HFFc6 (cell line): ENCODE results near the gene RHCE. TPM values are rescaled to one million over a fixed set of nuclear protein-coding genes. Genes with fewer than 3 reads are reported as not detected.
A peak's percentile ranks its signal among the peaks of the same experiment; 100 is the strongest.
"Not testable (repeated sequence)": the region's sequence is repeated elsewhere in the genome, so short reads cannot be mapped to it uniquely, and the experiment has no call there.

Experiments
- DNase-seq: peaks from one replicate; pipeline ENCODE4 v3.0.0-alpha.2; 2018
- H3K27ac Mint-ChIP-seq: 2 replicates; pipeline ENCODE4 v1.8.0; 2020; ENCODE audit warnings: mild to moderate bottlenecking, mixed read lengths
- H3K27me3 Mint-ChIP-seq: 2 replicates; pipeline ENCODE4 v1.8.0; 2021; ENCODE audit warnings: mild to moderate bottlenecking, moderate library complexity, mixed read lengths; ENCODE audit not compliant: insufficient read depth
- H3K36me3 Mint-ChIP-seq: 2 replicates; pipeline ENCODE4 v1.8.0; 2021; ENCODE audit warnings: low read depth, mixed read lengths
- H3K4me1 Mint-ChIP-seq: 2 replicates; pipeline ENCODE4 v1.8.0; 2020; ENCODE audit warnings: low read depth, mixed read lengths
- H3K4me3 Mint-ChIP-seq: 2 replicates; pipeline ENCODE4 v1.8.0; 2020; ENCODE audit warnings: mild to moderate bottlenecking, moderate library complexity, mixed read lengths
- H3K9me3 Mint-ChIP-seq: 2 replicates; pipeline ENCODE4 v1.8.0; 2020; ENCODE audit warnings: mild to moderate bottlenecking, mixed read lengths
- CTCF ChIP-seq: fragments of 200-600 bp; sonication (generic); IDR thresholded peaks from 2 replicates; pipeline ENCODE4 v1.5.0; 2021; ENCODE audit warnings: antibody characterized with exemption, mild to moderate bottlenecking
- total RNA-seq, 6 experiments: library from RNA; stranded (reverse); fragmentation: NEBNext Ultra II Directional; extraction: Animal tissue kit (Norgen Biotek cat#: 25700); gene quantifications; 2 replicates in 1 of 6; 3 replicates in 5 of 6; pipeline ENCODE4 v1.2.3, GENCODE V29; 2021

RHCE gene
- total RNA-seq, 6 experiments from 2014 or later = 0.45 to 1.2 (median 0.54) TPM

DNA sequence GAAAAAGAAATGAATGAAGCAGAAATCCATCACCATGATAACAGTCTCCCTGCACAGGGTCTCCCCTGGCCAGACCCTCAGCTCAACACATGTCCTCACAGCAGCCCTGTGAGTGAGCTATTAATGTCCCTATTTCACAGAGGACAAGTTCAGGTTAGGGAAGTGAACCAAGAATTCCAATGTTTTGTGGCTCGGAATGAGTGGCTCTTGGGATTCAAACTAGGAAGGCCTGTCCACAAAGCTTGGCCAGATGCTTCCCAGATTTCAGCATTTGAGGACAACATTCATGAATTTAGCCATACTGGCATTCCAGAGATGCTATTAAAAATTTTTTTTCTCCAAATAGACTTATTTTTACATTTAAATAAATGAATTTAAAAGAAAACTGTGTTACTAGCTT, 38.1 kb downstream of the RHCE start:
- H3K27ac Mint-ChIP-seq = peak overlapping the region; percentile 49; the same call in 1 of the 2 replicates
- H3K4me3 Mint-ChIP-seq, H3K36me3 Mint-ChIP-seq, H3K27me3 Mint-ChIP-seq, DNase-seq, H3K9me3 Mint-ChIP-seq: not testable (repeated sequence)
- H3K4me1 Mint-ChIP-seq = peaks cover 29% of the 10 kb centered on the region

GRCh38 chr1:25378367-25378766, 42.3 kb downstream of the RHCE start:
- peaks cover 21% of the 10 kb centered on the region for H3K4me1 Mint-ChIP-seq
- not testable (repeated sequence) for H3K36me3 Mint-ChIP-seq, H3K27ac Mint-ChIP-seq, DNase-seq, H3K27me3 Mint-ChIP-seq, H3K9me3 Mint-ChIP-seq, H3K4me3 Mint-ChIP-seq

DNA sequence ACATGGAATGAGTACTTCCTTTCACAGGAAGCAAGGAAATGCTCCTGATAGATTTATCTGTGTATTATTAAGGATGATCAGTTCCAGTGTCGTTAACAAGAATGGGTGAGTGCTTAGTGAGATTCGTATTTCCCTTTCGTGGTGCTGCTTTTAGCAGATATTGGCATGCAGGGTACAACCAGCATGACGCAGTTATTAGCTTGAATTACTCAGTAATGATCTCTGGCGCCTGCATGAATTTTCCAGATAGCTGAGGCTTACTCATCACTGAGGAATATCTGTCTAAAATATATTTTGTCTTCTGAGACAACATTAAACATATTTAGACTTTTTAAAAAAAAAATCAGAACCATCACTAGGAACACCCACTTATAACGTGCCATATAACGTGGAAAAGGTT, 48.9 kb downstream of the RHCE start:
- H3K4me3 Mint-ChIP-seq = peak overlapping the region; percentile 42; the same call in 1 of the 2 replicates
- not testable (repeated sequence) for H3K27me3 Mint-ChIP-seq, H3K9me3 Mint-ChIP-seq, H3K36me3 Mint-ChIP-seq, H3K4me1 Mint-ChIP-seq
- H3K27ac Mint-ChIP-seq = peak overlapping the region; percentile 91
- DNase-seq = peak; percentile 77

DNA sequence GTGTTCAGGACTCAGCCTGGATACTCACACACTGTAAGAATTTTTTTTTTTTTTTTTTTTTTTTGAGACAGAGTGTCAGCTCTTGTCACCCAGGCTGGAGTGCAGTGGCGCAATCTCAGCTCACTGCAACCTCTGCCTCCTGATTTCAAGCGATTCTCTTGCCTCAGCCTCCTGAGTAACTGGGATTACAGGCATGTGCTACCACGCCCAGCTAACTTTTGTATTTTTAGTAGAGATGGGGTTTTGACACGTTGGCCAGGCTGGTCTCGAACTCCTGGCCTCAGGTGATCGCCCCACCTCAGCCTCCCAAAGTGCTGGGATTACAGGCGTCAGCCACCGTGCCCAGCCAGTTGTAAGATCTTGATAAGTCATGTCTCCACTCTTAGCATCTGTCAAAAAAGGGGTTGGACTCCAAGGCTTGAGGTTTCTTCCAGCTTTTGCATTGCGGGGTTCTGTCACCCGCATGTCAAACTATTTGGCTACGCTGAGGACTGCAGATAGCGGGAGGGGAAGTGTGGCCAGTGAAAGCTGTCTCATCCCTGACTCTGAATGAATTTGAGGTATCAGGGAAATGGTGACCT, 50.8 kb downstream of the RHCE start:
- not testable (repeated sequence) for H3K27me3 Mint-ChIP-seq, H3K4me3 Mint-ChIP-seq, H3K4me1 Mint-ChIP-seq, H3K36me3 Mint-ChIP-seq, H3K27ac Mint-ChIP-seq, DNase-seq, H3K9me3 Mint-ChIP-seq

GRCh38 chr1:25369241-25369640, 51.4 kb downstream of the RHCE start:
- no peaks in the 10 kb centered on the region for H3K9me3 Mint-ChIP-seq
- H3K27me3 Mint-ChIP-seq = no peaks in the 10 kb centered on the region
- H3K36me3 Mint-ChIP-seq = no peaks in the 10 kb centered on the region
- no peak overlapping the region for H3K27ac Mint-ChIP-seq
- no peak for DNase-seq
- no peak for TF ChIP-seq CTCF
- H3K4me1 Mint-ChIP-seq = peaks cover 9% of the 10 kb centered on the region
- no peak overlapping the region for H3K4me3 Mint-ChIP-seq

- H3K4me3 Mint-ChIP-seq, H3K27ac Mint-ChIP-seq, H3K9me3 Mint-ChIP-seq, DNase-seq, H3K27me3 Mint-ChIP-seq: not testable (repeated sequence)
- Mint-ChIP-seq H3K36me3 (peaks cover 42% of the 10 kb centered on the region), H3K4me1 (peaks cover 29% of the 10 kb centered on the region)
Measured at GRCh38 chr1:25362634-25363559, 57.7 kb downstream of the RHCE start.

DNA sequence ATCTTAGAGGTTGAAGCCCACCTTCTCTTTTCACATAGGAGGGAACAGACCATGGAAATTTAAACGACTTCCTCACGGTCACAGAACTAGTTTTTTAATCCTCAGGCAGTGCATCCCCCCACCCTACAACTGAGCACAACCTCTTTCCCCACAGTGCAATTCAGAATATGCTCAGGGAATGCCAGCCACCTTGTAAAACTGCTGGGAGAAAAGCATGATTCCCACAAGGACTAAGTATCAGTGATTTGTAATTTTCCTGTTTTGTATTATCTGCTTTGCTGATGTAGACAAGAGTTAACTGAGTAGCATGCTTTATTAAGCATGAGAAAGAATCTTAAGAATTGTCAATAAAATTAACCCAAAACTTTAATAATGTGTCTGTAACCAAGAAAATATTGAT, 58.7 kb downstream of the RHCE start:
- TF ChIP-seq CTCF = no peak

More for the DNA sequence above, 58.7 kb downstream of the RHCE start:
- H3K4me3 Mint-ChIP-seq = no peak overlapping the region
- H3K27ac Mint-ChIP-seq = peak overlapping the region; percentile 77
- H3K4me1 Mint-ChIP-seq = peaks cover 36% of the 10 kb centered on the region
- H3K27me3 Mint-ChIP-seq = no peaks in the 10 kb centered on the region
- peaks cover 49% of the 10 kb centered on the region for H3K36me3 Mint-ChIP-seq
- DNase-seq = no peak
- H3K9me3 Mint-ChIP-seq = no peaks in the 10 kb centered on the region
